Kidney epithelial cell (primary cell): ENCODE results near the gene MRTO4. TPM values are rescaled to one million over a fixed set of nuclear protein-coding genes. Genes with fewer than 3 reads are reported as not detected.

Experiments
- DNase-seq: peaks from one replicate; pipeline ENCODE4 v3.0.0-alpha.2; 2010; ENCODE audit warnings: low read depth
- H3K27me3 ChIP-seq: 2 replicates; pipeline ENCODE4 v1.6.0; 2011; ENCODE audit warnings: low read length; ENCODE audit not compliant: control insufficient read depth, insufficient read depth
- H3K36me3 ChIP-seq: 2 replicates; pipeline ENCODE4 v1.5.1; 2011; ENCODE audit warnings: low read length; ENCODE audit not compliant: control insufficient read depth, insufficient read depth
- H3K4me3 ChIP-seq: 2 replicates; pipeline ENCODE4 v1.5.1; 2011; ENCODE audit warnings: low read depth, mild to moderate bottlenecking, control low read depth, low read length
- CTCF ChIP-seq: IDR thresholded peaks from 2 replicates; pipeline ENCODE4 v1.5.1; 2011; ENCODE audit warnings: mild to moderate bottlenecking, moderate library complexity, low read length, control low read depth, inconsistent platforms; ENCODE audit not compliant: insufficient read depth, poor library complexity, severe bottlenecking
- total RNA-seq: library from RNA; depleted of rRNA; stranded (reverse); fragments of >200 nt; gene quantifications from 2 replicates; pipeline ENCODE4 v1.2.3, GENCODE V29; 2015

The MRTO4 gene
- total RNA-seq, 1 donor from 2014 or later = 47.4 TPM

DNA sequence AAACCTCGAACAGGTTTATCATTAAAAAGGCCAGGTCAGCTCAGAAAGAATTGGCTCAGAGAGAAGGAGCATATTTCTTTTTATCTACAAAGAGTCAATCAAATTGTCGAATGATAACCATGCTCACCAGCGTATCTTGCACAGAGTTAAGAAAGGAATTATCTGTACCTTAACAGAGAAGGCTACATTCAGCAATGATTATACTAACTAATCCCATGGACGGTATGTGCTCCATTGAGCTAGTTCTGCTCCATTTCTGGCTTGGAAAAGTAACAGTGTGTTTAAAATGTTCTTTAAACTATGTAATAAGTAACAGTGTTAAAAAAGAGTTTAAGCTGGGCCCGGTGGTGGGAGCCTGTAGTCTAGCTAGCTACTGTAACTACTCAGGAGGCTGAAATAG lies 45.8 kb upstream of the MRTO4 start:
- no peaks in the 10 kb centered on the region for H3K27me3 ChIP-seq
- no peak for TF ChIP-seq CTCF
- no peak for DNase-seq
- no peaks in the 10 kb centered on the region for H3K36me3 ChIP-seq
- H3K4me3 ChIP-seq = no peak overlapping the region

- DNase-seq = no peak
- no peaks in the 10 kb centered on the region for H3K27me3 ChIP-seq
- H3K36me3 ChIP-seq = no peaks in the 10 kb centered on the region
- TF ChIP-seq CTCF = no peak
- H3K4me3 ChIP-seq = no peak overlapping the region
Measured at GRCh38 chr1:19206947-19207346, 44.7 kb upstream of the MRTO4 start.

GRCh38 chr1:19208710-19209438 lies 42.7 kb upstream of the MRTO4 start:
- TF ChIP-seq CTCF = no peak
- no peaks in the 10 kb centered on the region for H3K27me3 ChIP-seq
- no peaks in the 10 kb centered on the region for H3K36me3 ChIP-seq
- peak overlapping the region; percentile 95 for H3K4me3 ChIP-seq
- no peak for DNase-seq

DNA sequence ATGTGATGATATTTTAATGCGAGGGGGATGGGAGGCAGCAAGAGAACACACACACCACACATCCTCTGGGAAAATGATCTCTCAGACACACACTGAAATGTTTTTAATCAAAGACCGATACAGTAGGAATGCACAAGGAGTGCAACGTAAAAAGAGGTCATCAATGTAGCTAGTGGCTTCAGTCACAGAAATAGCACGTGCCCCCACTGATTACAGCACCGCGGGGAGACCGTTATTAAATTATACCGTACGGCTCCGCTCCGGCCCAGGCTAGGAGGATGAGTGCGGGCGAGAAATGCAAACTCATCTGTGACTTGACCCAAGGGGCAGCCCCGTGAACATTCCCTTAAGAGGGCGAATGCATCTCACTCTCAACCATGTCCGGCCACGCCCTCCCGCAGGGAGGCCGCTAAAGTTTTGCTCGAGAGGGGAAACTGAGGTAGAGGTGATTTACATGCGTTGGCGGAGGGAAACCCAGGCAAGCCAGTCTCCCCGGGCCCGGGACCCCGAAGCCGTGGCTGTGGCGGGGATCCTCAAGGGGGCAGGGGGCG lies 42.1 kb upstream of the MRTO4 start:
- Histone ChIP-seq H3K27me3 (no peaks in the 10 kb centered on the region), H3K4me3 (peak overlapping the region; percentile 95), H3K36me3 (no peaks in the 10 kb centered on the region)
- DNase-seq = no peak
- TF ChIP-seq CTCF = no peak

DNA sequence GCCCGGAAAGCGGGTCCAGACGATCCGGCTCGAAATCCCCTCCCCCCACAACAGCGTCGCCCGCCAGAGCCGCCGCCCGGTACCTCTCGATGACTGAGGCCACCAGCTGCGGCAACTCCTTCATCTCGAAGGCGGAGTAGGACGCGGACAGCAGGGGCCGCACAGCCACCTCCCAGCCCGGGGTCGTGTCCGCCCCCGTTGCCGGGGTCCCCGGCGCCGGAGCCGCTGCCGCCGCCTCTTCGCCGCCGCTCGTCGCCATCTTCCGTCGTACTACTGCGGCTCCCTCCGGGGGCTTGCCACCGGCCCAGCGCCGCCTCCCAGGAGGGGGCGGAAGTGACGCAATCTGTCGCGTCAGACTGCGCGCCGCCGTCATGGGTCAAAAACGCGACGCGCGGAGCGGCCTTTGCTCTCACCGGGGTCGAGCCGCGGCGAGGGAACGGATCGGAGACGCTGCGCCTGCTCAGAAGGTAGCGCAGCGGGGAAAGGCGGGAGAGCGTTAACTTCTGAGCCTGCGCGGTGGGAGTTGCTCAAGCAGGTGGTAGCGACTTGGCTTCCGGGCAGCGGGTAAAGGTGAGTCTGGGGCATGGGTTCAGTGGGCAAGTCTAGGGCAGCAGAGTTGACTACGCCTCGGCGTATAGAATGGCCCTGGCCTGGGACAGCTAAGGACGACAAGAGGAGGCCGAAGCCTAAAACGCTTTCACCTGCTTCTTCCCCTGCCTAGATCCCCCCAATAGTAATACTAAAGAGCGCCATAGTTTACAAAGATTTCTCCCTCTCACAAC lies 41.4 kb upstream of the MRTO4 start, which contains the start of gene UBR4:
TSS of gene UBR4 (minus strand) at position 277 of the 782 bp plus-strand sequence. CDS start at position 259, 18 bp downstream.
- no peaks in the 10 kb centered on the region for H3K36me3 ChIP-seq
- no peak for TF ChIP-seq CTCF
- peak within 1 kb of the TSS; percentile 95 for H3K4me3 ChIP-seq
- no peaks in the 10 kb centered on the region for H3K27me3 ChIP-seq
- DNase-seq = peak; percentile 76
